Kidney (tissue), 14 donors: ENCODE data around the gene ZBTB21. TPM values are rescaled to one million over a fixed set of nuclear protein-coding genes. Genes with fewer than 3 reads are reported as not detected.

Experiments
- DNase-seq, 5 donors: peaks; one replicate each; pipeline ENCODE4 v3.0.0-alpha.2; 2013 to 2020
- FAIRE-seq: peaks from 2 replicates; lab custom pipeline; 2012; peaks lifted over from hg19 to GRCh38; lab: Jason Lieb, UNC
- H3K27ac ChIP-seq, 2 donors: one replicate each; pipeline ENCODE4 v1.7.0; 2013; ENCODE audit warnings: low read depth in 2 of 2, low read length in 2 of 2, inconsistent platforms in 1 of 2
- H3K27me3 ChIP-seq: one replicate; pipeline ENCODE4 v1.7.1; 2013; ENCODE audit warnings: low read length, inconsistent platforms; ENCODE audit not compliant: control insufficient read depth, insufficient read depth
- H3K36me3 ChIP-seq, 3 donors: one replicate each; pipeline versions ENCODE4 v1.7.0 to v1.7.1; 2013; ENCODE audit warnings: low read length in 3 of 3, control low read depth in 1 of 3, inconsistent platforms in 1 of 3; ENCODE audit not compliant: insufficient read depth in 3 of 3, control insufficient read depth in 2 of 3
- H3K4me1 ChIP-seq, 3 donors: one replicate each; pipeline versions ENCODE4 v1.7.0 to v1.7.1; 2013; ENCODE audit warnings: low read length in 3 of 3, inconsistent platforms in 1 of 3, low read depth in 1 of 3; ENCODE audit not compliant: control insufficient read depth in 2 of 3, insufficient read depth in 2 of 3
- H3K4me3 ChIP-seq, 3 donors: one replicate each; pipeline versions ENCODE4 v1.7.0 to v1.8.1; 2013; ENCODE audit warnings: low read length in 3 of 3, control low read depth in 1 of 3, inconsistent platforms in 1 of 3
- H3K9ac ChIP-seq, 3 donors: one replicate each; pipeline versions ENCODE4 v1.7.0 to v1.7.1; 2013; ENCODE audit warnings: low read length in 3 of 3, control low read depth in 1 of 3, inconsistent platforms in 1 of 3
- H3K9me3 ChIP-seq, 3 donors: one replicate each; pipeline versions ENCODE4 v1.7.0 to v1.7.1; 2013; ENCODE audit warnings: low read length in 3 of 3, control low read depth in 1 of 3, inconsistent platforms in 1 of 3; ENCODE audit not compliant: control insufficient read depth in 2 of 3, insufficient read depth in 1 of 3
- intact Hi-C: fragments of 100-400 bp; cut with DNase I; formaldehyde crosslinking; loops from one replicate; pipeline ENCODE4 v1.11.1; 2022
- polyA plus RNA-seq: library from polyadenylated mRNA; stranded (reverse); fragments of 350-450 nt; fragmentation: Illumina TruSeq; extraction: RNeasy Lipid Tissue Mini Kit (QIAGEN cat#74804); gene quantifications from one replicate; pipeline ENCODE4 v1.2.3, GENCODE V29; 2014; ENCODE audit warnings: low read depth, low replicate concordance; ENCODE audit not compliant: insufficient read depth
- total RNA-seq: library from RNA; stranded (reverse); fragmentation: NEBNext Ultra II Directional; extraction: Animal tissue kit (Norgen Biotek cat#: 25700); gene quantifications from one replicate; pipeline ENCODE4 v1.2.1, GENCODE V29; 2021
- TF ChIP-seq, protein P1 (sequence below): IDR thresholded peaks from 3 replicates; pipeline ENCODE4 v1.5.1; 2012; ENCODE audit warnings: mild to moderate bottlenecking, moderate library complexity, borderline replicate concordance; ENCODE audit not compliant: insufficient read depth; ENCODE audit errors: extremely low read depth
- donor health status: control.
- donor health status: control.
- donor health status: control.
- donor health status: control.
- donor health status: control.
- donor health status: DM: yes; HTN: yes; CAD: no.
- donor health status: Normal renal cell carcinoma (clear cell type).

The ZBTB21 gene
- total and polyA plus RNA-seq, 2 donors from 2014 or later = 2.3 to 16.0 TPM

DNA sequence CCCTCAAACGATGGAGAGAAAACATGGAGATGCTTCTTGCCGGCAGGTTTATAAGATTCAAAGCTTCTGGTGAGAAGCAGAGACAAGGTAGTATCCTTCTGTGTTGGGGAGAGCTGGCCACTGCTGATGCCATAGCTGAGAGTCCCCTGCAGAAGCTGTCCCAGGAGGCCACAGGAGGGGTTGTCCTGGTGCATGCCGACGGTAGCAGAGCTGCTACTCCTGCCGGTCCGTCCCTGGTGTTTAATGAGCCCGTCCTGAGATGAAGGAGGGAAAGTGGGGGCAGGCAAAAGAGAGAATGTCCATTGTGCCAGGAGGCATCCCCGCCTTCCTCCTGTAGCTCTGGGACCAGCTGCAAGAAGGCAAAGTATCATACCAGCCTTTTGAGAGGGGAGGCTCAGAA is 46.0 kb downstream of the ZBTB21 start:
- DNase-seq = no peak
- no peaks in the 10 kb centered on the region for H3K27me3 ChIP-seq
- no peak for FAIRE-seq
- no peaks in the 10 kb centered on the region for H3K36me3 ChIP-seq
- H3K27ac ChIP-seq = no peak overlapping the region
- H3K9ac ChIP-seq = no peak overlapping the region
- H3K4me3 ChIP-seq = no peak overlapping the region
- H3K9me3 ChIP-seq = no peaks in the 10 kb centered on the region
- TF ChIP-seq, protein P1, sequence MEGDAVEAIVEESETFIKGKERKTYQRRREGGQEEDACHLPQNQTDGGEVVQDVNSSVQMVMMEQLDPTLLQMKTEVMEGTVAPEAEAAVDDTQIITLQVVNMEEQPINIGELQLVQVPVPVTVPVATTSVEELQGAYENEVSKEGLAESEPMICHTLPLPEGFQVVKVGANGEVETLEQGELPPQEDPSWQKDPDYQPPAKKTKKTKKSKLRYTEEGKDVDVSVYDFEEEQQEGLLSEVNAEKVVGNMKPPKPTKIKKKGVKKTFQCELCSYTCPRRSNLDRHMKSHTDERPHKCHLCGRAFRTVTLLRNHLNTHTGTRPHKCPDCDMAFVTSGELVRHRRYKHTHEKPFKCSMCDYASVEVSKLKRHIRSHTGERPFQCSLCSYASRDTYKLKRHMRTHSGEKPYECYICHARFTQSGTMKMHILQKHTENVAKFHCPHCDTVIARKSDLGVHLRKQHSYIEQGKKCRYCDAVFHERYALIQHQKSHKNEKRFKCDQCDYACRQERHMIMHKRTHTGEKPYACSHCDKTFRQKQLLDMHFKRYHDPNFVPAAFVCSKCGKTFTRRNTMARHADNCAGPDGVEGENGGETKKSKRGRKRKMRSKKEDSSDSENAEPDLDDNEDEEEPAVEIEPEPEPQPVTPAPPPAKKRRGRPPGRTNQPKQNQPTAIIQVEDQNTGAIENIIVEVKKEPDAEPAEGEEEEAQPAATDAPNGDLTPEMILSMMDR = no peak
- intact Hi-C loops = no loop called here
- H3K4me1 ChIP-seq = peaks cover 0 to 4% (median 2%) of the 10 kb centered on the region in 3 donors

DNA sequence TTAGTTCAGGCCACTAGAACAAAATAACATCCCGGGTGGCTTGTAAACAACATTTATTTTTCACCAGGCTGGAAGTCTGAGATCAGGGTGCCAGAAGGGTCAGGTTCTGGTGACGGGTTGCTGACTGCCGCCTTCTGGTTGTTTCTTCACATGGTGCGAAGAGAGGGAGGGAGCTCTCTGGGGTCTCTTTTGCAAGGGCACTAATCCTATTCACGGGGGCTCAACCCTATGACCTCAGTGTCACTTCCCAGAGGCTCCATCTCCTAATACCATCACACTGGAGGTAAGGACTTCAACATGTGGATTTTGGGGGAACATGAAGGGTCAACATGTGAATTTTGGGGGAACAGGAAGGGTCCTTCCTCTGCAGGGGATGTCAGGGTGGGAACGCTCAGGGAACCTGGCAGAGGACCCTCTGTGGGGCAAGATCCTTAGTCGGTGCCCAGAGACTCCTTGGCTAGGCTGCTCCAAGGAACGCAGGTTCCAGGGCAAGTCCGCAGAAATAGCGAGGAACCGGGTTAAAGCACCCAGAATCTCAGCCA is 47.7 kb downstream of the ZBTB21 start:
- Histone ChIP-seq H3K27me3 (no peaks in the 10 kb centered on the region), H3K9me3 (no peaks in the 10 kb centered on the region), H3K4me3 (no peak overlapping the region), H3K36me3 (no peaks in the 10 kb centered on the region), H3K27ac (no peak overlapping the region), H3K9ac (no peak overlapping the region), H3K4me1 (peaks cover 0 to 9% (median 5%) of the 10 kb centered on the region in 3 donors)
- no peak for DNase-seq
- FAIRE-seq = no peak
- intact Hi-C loops = no loop called here
- TF ChIP-seq, protein P1 = no peak

DNA sequence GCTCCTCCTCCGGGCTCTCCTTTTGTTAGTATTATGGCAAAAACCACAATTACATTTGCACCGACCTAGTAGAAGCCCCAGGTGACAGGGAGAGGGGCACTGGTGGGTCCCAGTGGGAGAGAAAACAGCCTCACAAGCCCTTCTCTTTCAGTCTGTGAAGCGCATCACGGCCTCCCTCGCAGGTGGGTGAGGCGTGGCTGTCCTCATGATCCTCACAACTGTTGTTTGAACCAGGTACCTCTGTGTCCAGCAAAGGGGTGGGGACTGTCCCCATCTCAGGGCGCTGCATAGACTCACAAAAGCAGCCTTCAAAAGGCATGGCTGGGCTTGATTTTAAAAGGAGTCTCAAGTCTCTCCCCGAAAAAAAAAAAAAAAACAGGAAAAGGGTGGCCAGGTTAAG is 48.4 kb downstream of the ZBTB21 start:
- no peak overlapping the region for H3K9ac ChIP-seq
- FAIRE-seq = no peak
- intact Hi-C loops = no loop called here
- H3K36me3 ChIP-seq = no peaks in the 10 kb centered on the region
- TF ChIP-seq, protein P1 = no peak
- H3K27ac ChIP-seq = no peak overlapping the region
- H3K4me1 ChIP-seq = peaks cover 0 to 17% (median 11%) of the 10 kb centered on the region in 3 donors
- no peaks in the 10 kb centered on the region for H3K9me3 ChIP-seq
- H3K27me3 ChIP-seq = no peaks in the 10 kb centered on the region
- no peak overlapping the region for H3K4me3 ChIP-seq
- DNase-seq = no peak

DNA sequence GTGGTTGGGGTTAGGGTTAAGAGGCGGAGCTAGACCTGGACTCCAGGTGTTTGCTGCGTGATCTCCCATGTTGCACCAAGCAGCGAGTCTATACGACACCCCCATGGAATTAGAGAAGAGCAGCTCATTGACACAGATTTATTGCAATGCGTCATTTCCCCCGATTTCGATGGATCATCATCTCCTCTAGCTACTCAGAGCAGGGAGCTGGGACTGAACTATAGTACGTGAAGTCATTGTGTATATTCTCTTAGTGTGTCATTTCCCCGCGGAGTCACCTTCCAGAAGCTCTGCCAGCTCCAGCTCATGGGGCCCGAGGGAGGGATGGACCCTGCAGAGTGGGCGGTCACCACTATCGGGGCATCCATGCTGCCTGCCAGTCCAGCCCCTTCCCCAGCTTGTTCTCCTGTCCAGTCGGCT is 48.9 kb downstream of the ZBTB21 start:
- DNase-seq (no peak), FAIRE-seq (no peak)
- Histone ChIP-seq H3K9me3 (no peaks in the 10 kb centered on the region), H3K36me3 (no peaks in the 10 kb centered on the region), H3K9ac (no peak overlapping the region), H3K4me1 (peaks cover 0 to 18% (median 11%) of the 10 kb centered on the region in 3 donors), H3K27ac (no peak overlapping the region), H3K27me3 (no peaks in the 10 kb centered on the region), H3K4me3 (no peak overlapping the region)
- intact Hi-C loops = no loop called here
- TF ChIP-seq, protein P1 = no peak
